CD4-positive, alpha-beta T cell treated with Interleukin-4 for 4 hours (primary cell): ENCODE data around the gene ADGRD1.

Experiments used
- DNase-seq: peaks from one replicate; pipeline ENCODE4 v3.0.0-alpha.2; 2020

The ADGRD1 gene

DNA sequence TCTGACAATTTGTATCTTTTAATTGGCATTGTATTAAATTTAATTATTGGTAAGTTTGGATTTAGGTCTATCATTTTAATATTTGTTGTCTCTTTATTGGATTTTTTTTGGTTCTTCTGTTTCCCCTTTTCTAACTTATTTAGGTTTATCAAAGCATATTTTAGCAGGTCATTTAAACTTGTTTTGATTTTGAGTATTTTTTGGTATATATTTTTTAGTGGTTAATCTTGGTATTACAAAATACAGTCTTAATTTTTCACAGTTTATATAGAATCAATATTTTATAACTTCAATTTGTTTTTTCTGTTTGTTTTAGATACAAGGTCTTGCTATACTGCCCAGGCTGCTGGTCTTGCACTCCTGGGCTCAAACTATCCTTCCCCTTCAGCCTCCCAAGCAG, 15.5 kb upstream of the ADGRD1 start:
- DNase-seq, result no peak

- no peak for DNase-seq
Observed at GRCh38 chr12:130944878-130945277, 8.8 kb upstream of the ADGRD1 start.

DNA sequence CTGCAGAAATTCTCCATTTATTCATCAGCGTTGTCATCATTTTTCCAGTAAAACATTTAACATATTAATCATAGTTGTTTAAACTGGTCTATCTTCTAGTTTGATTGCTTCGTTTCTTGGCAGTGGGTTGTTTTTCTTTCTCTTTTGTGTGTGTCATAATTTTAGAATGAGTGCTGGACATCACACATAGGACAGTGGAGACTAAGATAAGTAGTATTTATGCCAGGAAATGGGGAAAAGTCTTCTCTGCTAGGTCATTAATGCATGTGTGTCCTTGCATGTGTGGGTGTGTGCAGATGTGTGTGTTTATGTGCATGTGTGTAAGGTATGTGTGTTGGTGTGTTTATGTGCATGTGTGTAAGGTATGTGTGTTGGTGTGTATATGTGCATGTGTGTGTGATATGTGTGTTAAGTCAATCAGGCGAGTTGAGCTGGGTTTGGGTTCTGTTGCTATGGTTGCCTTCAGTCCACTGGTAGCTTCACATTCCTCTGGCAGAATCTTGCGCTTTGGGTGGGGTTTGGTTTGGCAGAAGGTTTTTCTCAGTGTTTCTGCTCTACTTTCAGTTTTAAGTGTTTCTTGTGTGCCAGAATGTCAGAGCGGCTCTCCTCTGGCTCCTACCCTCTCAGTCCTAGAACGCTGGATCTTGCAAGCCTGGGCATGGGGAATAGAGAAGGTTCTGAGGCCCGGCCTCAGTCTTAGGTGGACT, 7.8 kb upstream of the ADGRD1 start:
- no peak for DNase-seq

GRCh38 chr12:130947028-130947613, 6.6 kb upstream of the ADGRD1 start:
- DNase-seq, result no peak

DNA sequence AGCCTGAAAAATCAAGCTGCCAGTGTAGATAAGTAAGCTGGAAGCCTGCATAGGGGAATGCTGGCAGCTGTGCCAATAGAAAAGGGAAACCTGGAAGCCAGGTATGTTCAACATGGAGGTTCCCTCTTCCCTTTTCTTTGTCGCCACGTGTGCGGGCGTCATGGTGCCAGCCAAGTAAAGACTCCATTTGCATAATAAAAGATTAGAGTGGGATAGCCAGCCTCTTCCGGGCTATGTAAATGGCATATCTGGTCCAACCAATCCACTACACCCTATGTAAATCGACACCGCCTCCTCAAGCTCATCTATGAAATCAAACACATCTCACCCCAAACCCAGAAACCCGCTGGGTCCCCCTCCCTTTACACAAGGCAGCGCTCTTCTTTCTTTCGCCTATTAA, 5.6 kb upstream of the ADGRD1 start:
- no peak for DNase-seq

DNA sequence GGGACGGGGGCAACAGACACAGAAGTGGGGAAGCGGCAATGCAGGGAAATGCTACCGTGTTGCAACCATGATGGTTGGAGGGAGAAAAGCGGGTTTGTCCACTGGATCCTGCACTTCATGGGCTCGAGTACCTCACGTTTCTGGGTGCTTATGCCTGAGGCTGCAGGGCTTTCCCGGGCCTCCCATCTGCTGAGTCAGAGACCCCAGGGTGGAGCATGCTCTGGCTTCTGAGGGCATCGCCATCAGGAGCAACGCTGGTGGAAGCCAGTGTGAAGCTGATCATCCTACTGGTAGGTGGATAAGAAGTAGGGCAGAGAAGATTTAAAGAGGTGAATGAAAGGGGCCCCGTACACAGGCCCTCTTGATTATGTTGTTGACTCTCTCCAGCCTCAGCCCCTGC, 5.0 kb upstream of the ADGRD1 start:
- no peak for DNase-seq

GRCh38 chr12:130949806-130950205, 3.9 kb upstream of the ADGRD1 start:
- DNase-seq, result no peak

DNA sequence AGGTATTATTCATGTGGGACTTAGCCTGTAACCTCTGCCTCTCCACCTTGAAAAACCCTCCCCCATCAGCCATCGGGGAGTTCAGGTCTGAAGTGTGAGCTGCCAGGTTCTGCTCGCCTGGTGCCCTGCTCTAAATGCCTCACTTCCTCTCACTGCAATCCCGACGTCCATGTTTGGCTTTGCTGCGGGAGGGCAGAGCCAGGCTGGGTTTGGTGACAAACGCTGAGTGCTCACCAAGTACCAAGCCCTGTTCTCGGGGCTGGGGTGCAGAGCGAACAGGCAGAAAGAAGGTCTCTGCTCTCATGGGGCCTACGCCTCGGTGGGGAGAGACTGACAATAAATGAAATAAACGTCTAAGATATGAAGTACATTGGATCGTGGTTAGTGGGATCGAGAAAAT, 2.1 kb upstream of the ADGRD1 start:
- no peak for DNase-seq

GRCh38 chr12:130952171-130952954, 1.3 kb upstream of the ADGRD1 start:
- DNase-seq, result no peak

GRCh38 chr12:130954544-130954831, 781 bp downstream of the ADGRD1 start:
- no peak for DNase-seq

- no peak for DNase-seq
Observed at GRCh38 chr12:130955238-130955816, 1.6 kb downstream of the ADGRD1 start.

DNA sequence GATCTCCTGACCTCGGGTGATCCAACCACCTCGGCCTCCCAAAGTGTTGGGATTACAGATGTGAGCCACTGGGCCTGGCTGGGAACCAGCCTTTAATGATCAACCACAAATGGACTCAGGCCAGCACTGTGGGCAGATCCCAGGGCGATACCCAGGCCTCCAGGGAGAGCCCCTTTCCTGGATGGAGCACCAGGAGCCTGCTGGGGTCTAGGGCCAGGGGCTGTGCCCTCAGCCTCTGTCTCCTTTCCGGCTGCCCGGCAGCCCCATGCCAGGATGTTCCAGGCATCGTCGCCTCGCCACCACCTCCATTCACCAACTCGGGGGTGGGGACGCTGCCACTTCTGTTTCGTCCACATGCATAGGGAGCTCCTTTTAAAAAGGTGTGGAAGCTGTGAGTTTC, 2.3 kb downstream of the ADGRD1 start:
- no peak for DNase-seq

- DNase-seq, result no peak
Observed at GRCh38 chr12:130956456-130957303, 3.0 kb downstream of the ADGRD1 start.

DNA sequence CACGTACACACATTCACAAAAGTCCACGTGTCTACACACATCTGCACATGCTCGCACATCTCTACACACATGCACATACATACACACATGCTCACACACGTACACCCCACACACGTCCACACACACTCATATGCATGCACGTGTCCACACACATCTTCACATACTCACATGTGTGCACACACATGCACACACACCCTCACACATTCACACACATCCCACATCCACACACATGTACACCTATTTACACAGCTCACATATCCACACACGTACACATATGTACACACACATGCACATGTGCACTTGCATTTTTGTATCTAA, 3.6 kb downstream of the ADGRD1 start:
- DNase-seq, result no peak

DNA sequence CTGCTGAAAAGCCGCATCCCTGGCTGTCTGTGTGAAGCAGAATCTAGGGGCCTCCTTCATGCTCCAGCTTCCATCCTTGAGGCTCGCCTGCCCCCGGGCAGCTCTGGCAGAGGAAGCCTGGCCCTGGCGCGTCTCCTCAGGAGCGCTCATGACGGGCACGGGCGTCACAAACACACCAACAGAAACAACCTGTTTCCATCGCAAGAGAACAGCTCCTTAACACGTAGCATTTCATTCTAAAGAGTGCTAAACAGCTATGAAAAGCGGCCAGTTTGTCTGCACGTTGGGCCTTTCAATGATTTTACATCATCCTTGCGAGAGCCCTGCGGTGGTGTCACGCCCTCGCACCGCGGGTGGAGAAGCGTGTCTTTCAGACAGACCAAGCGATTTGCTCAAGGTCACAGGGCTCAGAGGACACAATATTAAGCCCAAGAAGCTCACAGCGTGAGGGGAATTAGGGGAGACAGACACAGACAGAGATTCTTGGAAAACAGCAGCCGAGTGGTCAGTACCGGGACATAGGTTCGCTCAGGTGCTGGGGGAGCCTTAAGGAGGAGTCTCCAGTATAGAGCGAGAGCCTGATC, 4.9 kb downstream of the ADGRD1 start:
- DNase-seq, result no peak

- no peak for DNase-seq
Observed at GRCh38 chr12:130959632-130960031, 5.9 kb downstream of the ADGRD1 start.

DNA sequence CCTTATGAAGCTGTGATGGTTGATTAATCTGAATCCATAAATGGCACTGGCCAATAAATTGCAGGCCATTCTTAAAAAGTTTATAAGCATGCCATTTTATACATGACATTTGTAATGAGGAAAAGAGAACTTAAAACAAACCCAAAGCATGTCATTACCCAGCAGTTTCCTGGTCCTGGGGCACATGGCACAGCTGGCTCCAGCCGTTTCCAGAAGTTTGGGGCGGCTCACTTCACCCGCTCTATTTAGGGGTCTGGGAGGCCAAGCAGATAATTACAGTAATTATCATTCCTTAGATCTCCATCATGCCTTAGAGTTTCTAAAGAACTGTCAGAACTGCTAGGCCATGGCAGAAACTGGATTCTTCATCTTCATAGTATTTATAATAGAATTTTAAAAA, 6.4 kb downstream of the ADGRD1 start:
- no peak for DNase-seq

GRCh38 chr12:130960787-130961186, 7.1 kb downstream of the ADGRD1 start:
- DNase-seq, result no peak

DNA sequence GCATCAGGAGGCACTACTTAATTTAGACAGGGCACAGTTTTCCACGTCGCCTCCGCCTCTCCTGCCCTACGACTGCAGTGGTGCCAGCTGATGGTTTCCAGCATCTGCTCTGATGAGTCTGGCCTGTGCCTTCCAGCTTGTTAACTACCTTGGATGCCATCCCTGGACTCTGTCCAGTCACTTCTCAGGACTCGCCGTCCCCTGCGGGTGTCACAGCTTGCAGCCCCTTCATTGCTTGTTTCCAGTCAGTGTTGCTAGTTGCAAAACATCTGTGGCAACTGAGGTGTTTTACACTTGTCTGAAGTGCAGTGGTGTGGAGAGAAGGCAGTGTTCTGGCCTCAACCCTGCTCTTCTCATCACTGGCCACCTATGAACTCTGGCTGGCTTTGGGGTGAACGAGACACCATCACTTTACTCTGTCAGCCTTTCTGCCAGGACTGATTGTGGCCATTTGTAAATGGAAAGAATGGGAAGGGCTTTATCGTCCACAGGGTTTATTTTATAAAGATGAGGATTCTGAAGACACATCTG, 8.3 kb downstream of the ADGRD1 start:
- DNase-seq, result no peak

GRCh38 chr12:130965214-130965613, 11.5 kb downstream of the ADGRD1 start:
- DNase-seq, result no peak

DNA sequence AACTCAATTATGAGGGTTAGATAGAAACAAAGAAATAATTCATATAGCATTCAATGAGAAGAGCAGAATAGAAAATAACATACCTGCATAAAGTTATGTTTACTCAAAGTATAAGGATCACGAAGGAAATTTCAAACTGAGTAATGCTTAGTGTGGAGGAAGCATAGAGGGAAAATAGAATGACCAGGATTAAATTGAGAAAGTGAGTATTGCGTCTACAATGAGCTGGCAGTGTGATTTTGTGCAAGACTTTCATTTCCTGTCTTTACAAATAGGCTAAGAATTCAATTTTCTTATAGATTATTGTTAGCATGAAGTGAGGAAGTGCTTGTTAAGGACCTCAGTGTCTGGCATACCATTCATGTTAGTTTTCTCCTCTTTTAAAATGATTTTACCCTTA, 12.0 kb downstream of the ADGRD1 start:
- no peak for DNase-seq

DNA sequence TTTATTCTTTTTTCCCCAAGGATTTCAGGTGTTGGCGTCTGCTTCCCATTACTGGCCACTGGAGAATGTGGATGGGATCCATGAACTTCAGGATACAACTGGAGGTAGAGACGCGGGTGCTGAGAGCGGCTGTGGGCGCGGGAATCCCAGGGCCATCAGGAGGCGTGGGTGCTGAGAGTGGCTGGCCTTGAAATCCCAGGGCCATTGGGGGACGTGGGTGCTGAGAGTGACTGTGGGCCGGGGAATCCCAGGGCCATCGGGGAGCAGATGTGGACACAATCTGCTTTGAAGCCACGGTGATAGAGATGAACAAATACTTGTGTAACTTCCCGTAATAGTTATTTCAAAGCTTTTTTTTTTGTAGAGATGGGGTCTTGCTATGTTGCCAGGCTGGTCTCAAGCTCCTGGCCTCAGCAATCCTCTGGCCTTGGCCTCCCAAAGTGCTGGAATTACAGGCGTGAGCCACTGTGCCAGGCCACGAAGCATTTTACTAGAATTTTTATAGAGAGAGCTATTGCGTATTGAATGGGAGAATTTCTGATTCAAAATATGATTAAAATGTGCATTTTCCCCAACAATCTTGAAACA, 12.8 kb downstream of the ADGRD1 start:
- DNase-seq, result no peak
